Upper lobe of right lung (tissue), 1 donor: ENCODE results near the gene TMEM63B. TPM values are rescaled to one million over a fixed set of nuclear protein-coding genes. Genes with fewer than 3 reads are reported as not detected.
"Not testable (repeated sequence)": the region's sequence is repeated elsewhere in the genome, so short reads cannot be mapped to it uniquely, and the experiment has no call there.

Experiments used
- ATAC-seq: fragments of 200-7000 bp; cut with Tn5 transposase; one replicate; pipeline ENCODE4 v1.9.1; 2020; ENCODE audit warnings: mild to moderate bottlenecking, moderate library complexity
- DNase-seq: peaks from one replicate; pipeline ENCODE4 v3.0.0-alpha.2; 2020
- H3K27ac ChIP-seq: fragments of 200-600 bp; one replicate; pipeline ENCODE4 v1.8.0; 2022
- H3K27me3 ChIP-seq: fragments of 200-600 bp; one replicate; pipeline ENCODE4 v1.8.0; 2022; ENCODE audit warnings: mild to moderate bottlenecking
- H3K36me3 ChIP-seq: fragments of 200-600 bp; one replicate; pipeline ENCODE4 v1.8.0; 2022
- H3K4me1 ChIP-seq: fragments of 200-600 bp; one replicate; pipeline ENCODE4 v1.8.0; 2022
- H3K4me3 ChIP-seq: fragments of 200-600 bp; one replicate; pipeline ENCODE4 v1.8.0; 2022; ENCODE audit warnings: mild to moderate bottlenecking
- H3K9me3 ChIP-seq: fragments of 200-600 bp; one replicate; pipeline ENCODE4 v1.8.0; 2022
- CTCF ChIP-seq: fragments of 200-600 bp; IDR thresholded peaks from one replicate; pipeline ENCODE4 v1.8.0; 2022; ENCODE audit warnings: antibody characterized with exemption
- intact Hi-C: fragments of 100-400 bp; cut with DNase I; formaldehyde crosslinking; loops from one replicate; pipeline ENCODE4 v1.11.0; 2022
- total RNA-seq: library from RNA; stranded (reverse); fragmentation: NEBNext Ultra II Directional; extraction: Animal tissue kit (Norgen Biotek cat#: 25700); gene quantifications from one replicate; pipeline ENCODE4 v1.2.1, GENCODE V29; 2021
- donor health status: DM: no; HTN: yes; CAD: no; lungs with severe emphysema.

The TMEM63B gene
- total RNA-seq, 1 donor from 2014 or later, result 119 TPM

- H3K36me3 ChIP-seq, result peaks cover 76% of the 10 kb centered on the region
- H3K27me3 ChIP-seq, result no peaks in the 10 kb centered on the region
- H3K27ac ChIP-seq, result no peak overlapping the region
- H3K4me3 ChIP-seq, result no peak overlapping the region
- ATAC-seq (no peak), DNase-seq (no peak)
- no peaks in the 10 kb centered on the region for H3K4me1 ChIP-seq
- no peak for TF ChIP-seq CTCF
- intact Hi-C loops, result loop anchor here (5.0 kb wide), 1 partner anchor 46 kb away; no protein-coding TSS in a partner anchor
- no peaks in the 10 kb centered on the region for H3K9me3 ChIP-seq
These were observed 16.4 kb downstream of the TMEM63B start for GRCh38 chr6:44143731-44144130.

- H3K4me1 ChIP-seq, DNase-seq, H3K27ac ChIP-seq, H3K27me3 ChIP-seq, H3K9me3 ChIP-seq, ATAC-seq, H3K4me3 ChIP-seq: not testable (repeated sequence)
- intact Hi-C loops, result loop anchor here (5.0 kb wide), 1 partner anchor 47 kb away; no protein-coding TSS in a partner anchor
- H3K36me3 ChIP-seq, result peaks cover 78% of the 10 kb centered on the region
These were observed 17.2 kb downstream of the TMEM63B start for GRCh38 chr6:44144536-44144935.

GRCh38 chr6:44145839-44146238 is 18.5 kb downstream of the TMEM63B start:
- ATAC-seq, result no peak
- Histone ChIP-seq H3K9me3 (no peaks in the 10 kb centered on the region), H3K4me1 (no peaks in the 10 kb centered on the region), H3K27me3 (no peaks in the 10 kb centered on the region), H3K4me3 (no peak overlapping the region), H3K27ac (no peak overlapping the region), H3K36me3 (peaks cover 74% of the 10 kb centered on the region)
- no peak for TF ChIP-seq CTCF
- intact Hi-C loops, result no loop called here
- no peak for DNase-seq

- H3K36me3 ChIP-seq, result peaks cover 67% of the 10 kb centered on the region
- no peak for DNase-seq
- ATAC-seq, result no peak
- no peak overlapping the region for H3K4me3 ChIP-seq
- TF ChIP-seq CTCF, result no peak
- no peaks in the 10 kb centered on the region for H3K27me3 ChIP-seq
- H3K4me1 ChIP-seq, result no peaks in the 10 kb centered on the region
- intact Hi-C loops, result no loop called here
- H3K9me3 ChIP-seq, result no peaks in the 10 kb centered on the region
- no peak overlapping the region for H3K27ac ChIP-seq
These were observed 19.3 kb downstream of the TMEM63B start for GRCh38 chr6:44146685-44147084.

GRCh38 chr6:44147256-44147655 is 19.9 kb downstream of the TMEM63B start:
- ATAC-seq, result no peak
- intact Hi-C loops, result no loop called here
- Histone ChIP-seq H3K36me3 (peaks cover 67% of the 10 kb centered on the region), H3K9me3 (no peaks in the 10 kb centered on the region), H3K27me3 (no peaks in the 10 kb centered on the region), H3K27ac (no peak overlapping the region), H3K4me3 (no peak overlapping the region), H3K4me1 (no peaks in the 10 kb centered on the region)
- TF ChIP-seq CTCF, result no peak
- DNase-seq, result no peak

GRCh38 chr6:44148306-44148705 is 21.0 kb downstream of the TMEM63B start:
- no peak overlapping the region for H3K27ac ChIP-seq
- H3K9me3 ChIP-seq, result no peaks in the 10 kb centered on the region
- H3K36me3 ChIP-seq, result peaks cover 57% of the 10 kb centered on the region
- no peak overlapping the region for H3K4me3 ChIP-seq
- TF ChIP-seq CTCF, result no peak
- ATAC-seq, result no peak
- H3K4me1 ChIP-seq, result no peaks in the 10 kb centered on the region
- intact Hi-C loops, result no loop called here
- DNase-seq, result no peak
- no peaks in the 10 kb centered on the region for H3K27me3 ChIP-seq
